ENCODE measurements around the gene CEP55. TPM values are rescaled to one million over a fixed set of nuclear protein-coding genes. Genes with fewer than 3 reads are reported as not detected.
A peak's percentile ranks its signal among the peaks of the same experiment; 100 is the strongest.
"Not testable (repeated sequence)": the region's sequence is repeated elsewhere in the genome, so short reads cannot be mapped to it uniquely, and the experiment has no call there.

Gene CEP55
- total RNA-seq, 4 donors from 2014 or later, result 1.1 to 13.1 (median 4.3) TPM; not detected in 1

DNA sequence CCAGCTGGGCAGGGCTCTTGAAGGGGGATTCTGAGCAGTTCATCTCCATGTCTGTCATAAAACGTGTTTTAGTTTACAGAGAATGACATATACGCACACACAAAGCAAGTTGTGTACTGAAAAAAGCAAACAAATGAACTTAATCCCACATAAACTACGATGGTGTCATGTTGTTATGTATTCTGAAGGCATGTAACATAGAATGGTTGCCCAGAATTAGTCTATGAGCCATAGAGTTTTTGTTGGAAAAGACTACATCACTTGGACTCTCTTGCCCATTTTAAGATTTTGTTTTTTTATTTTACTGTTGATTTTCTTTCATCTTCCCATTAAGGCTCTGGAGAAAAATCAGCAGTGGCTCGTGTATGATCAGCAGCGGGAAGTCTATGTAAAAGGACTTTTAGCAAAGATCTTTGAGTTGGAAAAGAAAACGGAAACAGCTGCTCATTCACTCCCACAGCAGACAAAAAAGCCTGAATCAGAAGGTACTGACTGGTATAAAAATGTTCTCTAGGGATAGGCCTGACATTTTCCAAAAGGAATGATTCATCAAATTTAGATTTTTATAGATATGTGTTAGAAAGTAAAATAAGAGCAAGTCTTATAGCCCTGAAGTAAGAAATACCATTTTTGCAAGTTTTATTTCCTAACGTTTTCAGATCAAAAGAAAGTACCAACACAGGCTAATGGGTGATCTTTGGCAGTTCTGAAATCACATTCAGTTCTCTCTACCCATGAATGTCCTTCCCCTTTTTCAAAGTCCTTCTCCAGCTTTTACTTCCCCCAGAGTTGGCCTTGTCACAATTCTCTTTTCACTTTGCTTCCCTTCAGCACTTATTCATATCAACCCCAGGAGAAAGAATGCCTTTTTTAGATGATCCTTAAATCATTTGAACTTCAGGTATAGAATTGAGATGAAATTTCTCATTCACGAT, 18.9 kb downstream of the CEP55 start:
- intact Hi-C loops (cut with DNase I; ENCODE audit: low total_unique reads) (no loop called here), in situ Hi-C loops (cut with MboI; ENCODE audit: low pct_ligation_motif_present in 1 of 4, low pct_unique_long_range_greater_than_20kb in 1 of 4, low sequenced_read_pairs in 3 of 4) (loop anchor here in 1 of 4 donors (25.0 kb wide), 1 partner anchor 428 kb away; no protein-coding TSS in a partner anchor)
- H3K9me3 ChIP-seq, result no peaks in the 10 kb centered on the region
- H3K27me3 ChIP-seq, result no peaks in the 10 kb centered on the region
- TF ChIP-seq EP300 (IDR thresholded peaks at IDR 0.05; ENCODE audit: low read depth) (no peak), POLR2A (IDR thresholded peaks at IDR 0.05) (no peak)
- TF ChIP-seq, protein P1, sequence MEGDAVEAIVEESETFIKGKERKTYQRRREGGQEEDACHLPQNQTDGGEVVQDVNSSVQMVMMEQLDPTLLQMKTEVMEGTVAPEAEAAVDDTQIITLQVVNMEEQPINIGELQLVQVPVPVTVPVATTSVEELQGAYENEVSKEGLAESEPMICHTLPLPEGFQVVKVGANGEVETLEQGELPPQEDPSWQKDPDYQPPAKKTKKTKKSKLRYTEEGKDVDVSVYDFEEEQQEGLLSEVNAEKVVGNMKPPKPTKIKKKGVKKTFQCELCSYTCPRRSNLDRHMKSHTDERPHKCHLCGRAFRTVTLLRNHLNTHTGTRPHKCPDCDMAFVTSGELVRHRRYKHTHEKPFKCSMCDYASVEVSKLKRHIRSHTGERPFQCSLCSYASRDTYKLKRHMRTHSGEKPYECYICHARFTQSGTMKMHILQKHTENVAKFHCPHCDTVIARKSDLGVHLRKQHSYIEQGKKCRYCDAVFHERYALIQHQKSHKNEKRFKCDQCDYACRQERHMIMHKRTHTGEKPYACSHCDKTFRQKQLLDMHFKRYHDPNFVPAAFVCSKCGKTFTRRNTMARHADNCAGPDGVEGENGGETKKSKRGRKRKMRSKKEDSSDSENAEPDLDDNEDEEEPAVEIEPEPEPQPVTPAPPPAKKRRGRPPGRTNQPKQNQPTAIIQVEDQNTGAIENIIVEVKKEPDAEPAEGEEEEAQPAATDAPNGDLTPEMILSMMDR (IDR thresholded peaks at IDR 0.05), result no peak
- H3K4me3 ChIP-seq, result no peak overlapping the region
- DNase-seq, result no peak
- no peaks in the 10 kb centered on the region for H3K36me3 ChIP-seq
- H3K4me1 ChIP-seq, result no peaks in the 10 kb centered on the region
- peak overlapping the region in 3 of 4 donors; percentile 12 to 42 (median 31) for H3K27ac ChIP-seq
- WGBS, 2 donors (ENCODE audit: low coverage in 1 of 2), result 69 to 76% methylated on average over 7 to 8 of the region's 8 CpGs

DNA sequence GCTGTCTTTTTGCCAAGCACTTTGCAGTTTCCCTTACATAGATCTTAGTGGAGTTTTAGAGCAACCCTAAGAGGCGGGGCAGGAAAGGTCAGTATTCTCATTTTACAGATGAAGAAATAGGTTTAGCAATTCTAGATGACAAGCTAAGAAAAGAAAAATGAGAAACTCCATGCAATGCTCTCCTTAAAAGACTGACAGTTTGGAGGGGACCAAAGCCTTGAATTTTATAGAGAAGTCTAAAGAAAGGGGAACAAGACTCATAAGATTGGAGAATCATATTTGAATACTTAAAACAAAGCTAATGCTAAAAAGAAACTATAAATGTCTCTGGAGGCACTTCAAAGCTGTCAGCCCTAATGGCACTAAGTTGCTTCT, 19.6 kb downstream of the CEP55 start:
- in situ Hi-C loops (cut with MboI; ENCODE audit: low pct_ligation_motif_present in 1 of 4, low pct_unique_long_range_greater_than_20kb in 1 of 4, low sequenced_read_pairs in 3 of 4) (loop anchor here in 1 of 4 donors (25.0 kb wide), 1 partner anchor 429 kb away; no protein-coding TSS in a partner anchor), intact Hi-C loops (cut with DNase I; ENCODE audit: low total_unique reads) (no loop called here)
- H3K9me3 ChIP-seq, result no peaks in the 10 kb centered on the region
- H3K4me3 ChIP-seq, result no peak overlapping the region
- no peaks in the 10 kb centered on the region for H3K36me3 ChIP-seq
- no peak for TF ChIP-seq POLR2AphosphoS5 (IDR thresholded peaks at IDR 0.05)
- TF ChIP-seq, protein P1 (IDR thresholded peaks at IDR 0.05), result no peak
- no peak for TF ChIP-seq EP300 (IDR thresholded peaks at IDR 0.05; ENCODE audit: low read depth)
- no peak for TF ChIP-seq POLR2A (IDR thresholded peaks at IDR 0.05)
- no peaks in the 10 kb centered on the region for H3K4me1 ChIP-seq
- no peaks in the 10 kb centered on the region for H3K27me3 ChIP-seq
- no peak for DNase-seq
- 92 to 93% methylated on average over 1 of the region's 1 CpG for WGBS, 2 donors (ENCODE audit: low coverage in 1 of 2)
- peak overlapping the region in 2 of 4 donors; percentile 15 to 31 for H3K27ac ChIP-seq

DNA sequence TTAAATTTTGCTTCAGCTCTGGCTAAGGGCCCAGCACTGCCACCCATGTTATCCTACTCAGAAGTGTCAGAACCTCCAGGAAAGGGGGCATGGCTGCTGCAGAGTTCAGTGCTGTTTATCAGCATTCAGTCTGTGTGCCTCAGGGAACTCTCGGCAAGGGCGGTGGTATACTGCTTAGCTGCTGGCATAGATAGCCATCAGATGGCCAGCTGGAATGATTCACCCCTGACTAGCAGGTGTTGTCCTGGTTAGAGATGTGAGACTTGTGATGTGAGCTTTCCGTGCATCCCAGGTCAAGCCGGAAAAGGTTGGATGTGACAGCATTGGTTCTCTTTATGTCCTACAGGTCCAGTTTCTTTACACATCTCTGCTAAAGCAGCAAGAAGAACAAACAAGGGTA, 22.1 kb downstream of the CEP55 start:
- Histone ChIP-seq H3K4me1 (no peaks in the 10 kb centered on the region), H3K9me3 (no peaks in the 10 kb centered on the region), H3K27me3 (no peaks in the 10 kb centered on the region), H3K4me3 (no peak overlapping the region), H3K27ac (no peak overlapping the region), H3K36me3 (no peaks in the 10 kb centered on the region)
- TF ChIP-seq EP300 (IDR thresholded peaks at IDR 0.05; ENCODE audit: low read depth) (no peak), POLR2AphosphoS5 (IDR thresholded peaks at IDR 0.05) (no peak), POLR2A (IDR thresholded peaks at IDR 0.05) (no peak)
- TF ChIP-seq, protein P1 (IDR thresholded peaks at IDR 0.05), result no peak
- in situ Hi-C loops (cut with MboI; ENCODE audit: low pct_ligation_motif_present in 1 of 4, low pct_unique_long_range_greater_than_20kb in 1 of 4, low sequenced_read_pairs in 3 of 4) (loop anchor here in 1 of 4 donors (25.0 kb wide), 1 partner anchor 431 kb away; no protein-coding TSS in a partner anchor), intact Hi-C loops (cut with DNase I; ENCODE audit: low total_unique reads) (no loop called here)
- DNase-seq, result no peak
- WGBS, 2 donors (ENCODE audit: low coverage in 1 of 2), result 94% methylated on average over 4 of the region's 4 CpGs; no CpG with 5 or more reads in 1 of the 2 donors

DNA sequence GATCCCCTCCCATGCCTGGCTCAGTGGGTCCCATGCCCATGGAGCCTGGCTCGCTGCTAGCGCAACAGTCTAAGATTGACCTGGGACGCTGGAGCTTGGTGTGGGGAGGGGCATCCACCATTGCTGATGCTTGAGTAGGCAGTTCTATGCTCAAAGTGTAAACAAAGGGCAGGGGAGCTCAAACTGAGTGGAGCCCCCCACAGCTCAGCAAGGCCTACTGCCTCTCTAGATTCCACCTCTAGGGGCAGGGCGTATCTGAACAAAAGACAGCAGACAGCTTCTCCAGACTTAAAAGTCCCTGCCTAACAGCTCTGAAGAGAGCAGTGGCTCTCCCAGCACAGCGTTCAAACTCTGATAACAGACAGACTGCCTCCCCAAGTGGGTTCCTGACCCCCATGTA, 38.9 kb downstream of the CEP55 start:
- DNase-seq, result no peak
- intact Hi-C loops (cut with DNase I; ENCODE audit: low total_unique reads) (no loop called here), in situ Hi-C loops (cut with MboI; ENCODE audit: low pct_ligation_motif_present in 1 of 4, low pct_unique_long_range_greater_than_20kb in 1 of 4, low sequenced_read_pairs in 3 of 4) (no loop called here)
- Histone ChIP-seq H3K27me3 (no peaks in the 10 kb centered on the region), H3K4me1 (no peaks in the 10 kb centered on the region), H3K36me3 (no peaks in the 10 kb centered on the region), H3K9me3 (no peaks in the 10 kb centered on the region), H3K4me3 (no peak overlapping the region), H3K27ac (no peak overlapping the region)
- TF ChIP-seq, protein P1 (IDR thresholded peaks at IDR 0.05), result no peak
- TF ChIP-seq POLR2AphosphoS5 (IDR thresholded peaks at IDR 0.05), result no peak
- no peak for TF ChIP-seq POLR2A (IDR thresholded peaks at IDR 0.05)
- no peak for TF ChIP-seq EP300 (IDR thresholded peaks at IDR 0.05; ENCODE audit: low read depth)
- WGBS, 2 donors (ENCODE audit: low coverage in 1 of 2), result 93% methylated on average over 5 of the region's 5 CpGs; no CpG with 5 or more reads in 1 of the 2 donors

DNA sequence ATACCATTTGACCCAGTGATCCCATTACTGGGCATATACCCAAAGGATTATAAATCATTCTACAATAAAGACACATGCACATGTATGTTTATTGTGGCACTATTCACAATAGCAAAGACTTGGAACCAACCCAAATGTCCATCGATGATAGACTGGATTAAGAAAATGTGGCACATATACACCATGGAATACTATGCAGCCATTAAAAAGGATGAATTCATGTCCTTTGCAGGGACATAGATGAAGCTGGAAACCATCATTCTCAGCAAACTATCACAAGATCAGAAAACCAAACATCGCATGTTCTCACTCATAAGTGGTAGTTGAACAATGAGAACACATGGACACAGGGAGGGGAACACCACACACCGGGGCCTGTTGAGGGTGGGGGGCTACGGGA, 44.5 kb downstream of the CEP55 start:
- intact Hi-C loops (cut with DNase I; ENCODE audit: low total_unique reads); DNase-seq; H3K27me3 ChIP-seq; H3K4me3 ChIP-seq; H3K27ac ChIP-seq; H3K36me3 ChIP-seq; H3K9me3 ChIP-seq: not testable (repeated sequence)
- WGBS, 2 donors (ENCODE audit: low coverage in 1 of 2), result 86 to 94% methylated on average over 2 to 4 of the region's 4 CpGs
- peaks cover 0 to 13% (median 3%) of the 10 kb centered on the region in 4 donors for H3K4me1 ChIP-seq
- in situ Hi-C loops (cut with MboI; ENCODE audit: low pct_ligation_motif_present in 1 of 4, low pct_unique_long_range_greater_than_20kb in 1 of 4, low sequenced_read_pairs in 3 of 4), result loop anchor here in 1 of 4 donors (10.0 kb wide), 1 partner anchor 134 kb away; no protein-coding TSS in a partner anchor

Data from transverse colon (tissue), 4 donors.